Measurements from ENCODE around the gene THBS3. TPM values are rescaled to one million over a fixed set of nuclear protein-coding genes. Genes with fewer than 3 reads are reported as not detected.
A peak's percentile ranks its signal among the peaks of the same experiment; 100 is the strongest.

THBS3 gene
- total and polyA plus RNA-seq, 9 of the 15 experiments (the other 6 are each of a cell fraction or from before 2014, with no cell fraction given) = 0.59 to 8.3 (median 3.2) TPM

- peak in 1 of 2 experiments; percentile 68 for TF ChIP-seq AFF1 (IDR thresholded peaks at IDR 0.05; ENCODE audit: low read depth in 1 of 2, partially characterized antibody in 2 of 2)
- no peak for TF ChIP-seq ZNF24 (IDR thresholded peaks at IDR 0.05)
- TF ChIP-seq ZZZ3 (IDR thresholded peaks at IDR 0.05) = no peak
- no peak for TF ChIP-seq ERF (CRISPR knock-in tag; IDR thresholded peaks at IDR 0.05)
- no peak for TF ChIP-seq CBFA2T3 (IDR thresholded peaks at IDR 0.05)
- TF ChIP-seq ETV1 (tag; conservative IDR thresholded peaks at IDR 0.05; ENCODE audit: low read depth) = peak; percentile 71
- no peak; the same call in 1 of the 2 replicates for TF ChIP-seq STAT5A (IDR thresholded peaks at IDR 0.05; ENCODE audit: borderline replicate concordance, low read length)
- TF ChIP-seq RBM17 (IDR thresholded peaks at IDR 0.05; ENCODE audit: borderline replicate concordance, low read depth, low read length) = no peak
- TF ChIP-seq TAF15 (IDR thresholded peaks at IDR 0.05; ENCODE audit: low read depth, low read length) = no peak
- TF ChIP-seq UBTF (IDR thresholded peaks at IDR 0.05; ENCODE audit: borderline replicate concordance in 1 of 2, low read depth in 2 of 2, low read length in 2 of 2) = no peak
- no peak for TF ChIP-seq MLLT1 (IDR thresholded peaks at IDR 0.05)
- no peak for TF ChIP-seq ZKSCAN1 (IDR thresholded peaks at IDR 0.05; ENCODE audit: low read depth, low read length)
- no peak for TF ChIP-seq TCFL5 (CRISPR knock-in tag; conservative IDR thresholded peaks at IDR 0.05)
- TF ChIP-seq POLR2B (IDR thresholded peaks at IDR 0.05; ENCODE audit: low read depth, partially characterized antibody) = no peak
- TF ChIP-seq NFYB (IDR thresholded peaks at IDR 0.05; ENCODE audit: extremely low read depth, insufficient read length) = no peak
- TF ChIP-seq JUN (IDR thresholded peaks at IDR 0.05; ENCODE audit: borderline replicate concordance, low read depth, low read length) = no peak
- no peak for TF ChIP-seq JUN (CRISPR knock-in tag; IDR thresholded peaks at IDR 0.05; ENCODE audit: borderline replicate concordance)
- TF ChIP-seq SREBF1 (IDR thresholded peaks at IDR 0.05; ENCODE audit: borderline replicate concordance, low read depth, low read length) = no peak
- TF ChIP-seq ZNF175 (CRISPR knock-in tag; IDR thresholded peaks at IDR 0.05; ENCODE audit: low read depth) = no peak
Observed at GRCh38 chr1:155241069-155241679, 33.5 kb upstream of the THBS3 start (continued).
